Epithelial cell of prostate (primary cell): ENCODE data around the gene FA2H.
"Not testable (repeated sequence)": the region's sequence is repeated elsewhere in the genome, so short reads cannot be mapped to it uniquely, and the experiment has no call there.

Experiments used
- DNase-seq: peaks from one replicate; pipeline ENCODE4 v3.0.0-alpha.2; 2011; ENCODE audit warnings: low read depth, low spot score
- H3K27ac ChIP-seq: fragments of 450-650 bp; 2 replicates; pipeline ENCODE4 v1.5.1; 2017; ENCODE audit warnings: mild to moderate bottlenecking

The FA2H gene

DNA sequence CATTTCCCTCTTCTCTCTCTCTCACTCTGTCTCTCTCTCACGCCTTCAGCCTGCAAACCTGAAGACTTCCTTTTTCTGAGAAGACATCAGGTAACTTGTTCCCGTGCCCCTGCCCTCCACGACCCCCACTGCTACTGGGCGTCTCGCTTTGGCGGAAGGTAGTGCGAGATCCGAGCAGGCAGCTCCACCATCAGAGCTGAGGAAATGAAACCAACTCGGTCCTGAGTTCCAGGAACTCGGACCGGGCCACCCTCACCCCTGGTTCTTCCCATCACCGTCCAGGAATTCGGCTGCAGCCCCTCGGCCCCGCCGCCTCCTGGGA lies 74.5 kb downstream of the FA2H start:
- peak overlapping the region; percentile 88 for H3K27ac ChIP-seq
- DNase-seq, result no peak

DNA sequence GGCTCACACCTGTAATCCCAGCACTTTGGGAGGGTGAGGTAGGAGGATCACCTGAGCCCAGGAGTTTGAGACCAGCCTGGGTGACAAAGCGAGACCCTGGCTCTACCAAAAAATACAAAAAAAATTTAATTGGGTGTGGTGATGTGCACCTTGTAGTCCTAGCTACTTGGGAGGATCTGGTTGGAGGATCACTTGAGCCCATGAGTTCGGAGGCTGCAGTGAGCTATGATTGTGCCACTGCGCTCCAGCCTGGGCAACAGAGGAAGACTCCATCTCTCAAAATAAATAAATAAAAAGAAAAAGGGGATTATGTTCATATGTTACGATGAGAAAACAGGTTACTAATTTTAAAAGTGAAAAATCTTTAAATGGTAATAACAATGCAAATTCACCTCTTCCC lies 75.0 kb downstream of the FA2H start:
- DNase-seq, result no peak
- peak overlapping the region; percentile 88 for H3K27ac ChIP-seq

DNA sequence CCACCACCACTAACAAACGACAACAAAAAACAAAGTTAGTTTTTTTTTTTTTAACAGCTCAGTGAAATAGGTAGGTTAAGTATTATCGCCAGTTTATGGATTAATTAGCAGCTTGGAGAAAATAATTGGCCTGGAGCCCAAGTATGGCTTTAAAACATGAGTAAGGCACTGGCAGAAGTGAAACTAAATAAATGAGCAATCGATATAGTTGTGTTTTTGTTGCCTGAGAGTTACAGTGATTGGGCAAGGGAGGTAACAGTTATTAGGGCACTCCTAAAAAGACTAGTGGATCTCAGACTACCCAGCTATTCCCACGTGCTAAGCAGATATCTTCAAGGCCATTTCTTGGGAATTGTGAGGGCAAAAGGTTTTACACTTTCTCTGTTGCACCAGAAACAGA lies 76.4 kb downstream of the FA2H start:
- no peak for DNase-seq
- H3K27ac ChIP-seq, result no peak overlapping the region

DNA sequence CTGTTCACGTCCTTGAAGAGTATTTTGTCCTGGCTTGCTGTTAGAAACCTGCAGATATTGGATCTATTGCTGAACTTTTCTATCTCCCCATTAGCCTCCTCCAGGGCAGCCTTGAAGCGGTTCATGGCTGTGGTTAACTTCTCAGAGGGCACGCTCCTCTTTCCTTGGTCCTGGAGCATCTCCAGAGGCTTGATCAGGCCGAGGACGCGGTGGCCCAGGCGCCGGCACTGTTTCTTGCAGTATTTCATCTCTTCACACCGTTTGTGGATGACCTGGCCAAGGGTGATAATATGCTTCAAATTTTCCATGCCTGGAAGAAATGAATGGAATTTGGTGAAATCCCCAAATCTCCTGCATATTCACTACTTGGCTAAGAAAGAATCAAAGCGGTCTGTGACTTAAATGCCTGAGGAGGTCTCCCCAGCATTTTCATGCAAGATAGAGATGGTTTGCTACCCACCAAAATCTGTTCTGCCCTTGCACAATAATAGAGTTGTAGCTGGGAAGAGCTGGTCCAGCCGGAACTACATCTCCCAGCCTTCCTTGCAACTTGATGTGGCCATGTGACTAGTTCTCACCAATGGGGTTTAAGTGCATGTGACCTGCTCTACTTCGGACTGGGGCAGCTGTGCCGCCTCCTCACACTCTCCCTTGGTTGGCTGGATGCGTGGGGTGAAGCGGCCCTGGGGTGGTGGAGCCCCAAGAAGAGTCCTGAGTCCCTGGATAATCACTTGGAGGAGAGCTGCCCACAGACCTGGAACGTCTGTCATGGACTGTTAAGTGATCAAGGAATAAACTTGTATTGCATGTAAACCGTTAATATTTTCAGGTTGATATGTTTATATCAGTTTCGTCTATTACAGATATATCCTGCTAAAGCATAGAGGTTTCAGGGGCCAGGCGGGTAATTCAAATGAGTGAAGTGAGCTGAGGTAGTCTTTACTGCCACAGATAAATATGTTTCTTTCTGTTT lies 78.9 kb downstream of the FA2H start:
- DNase-seq, result peak; percentile 41
- no peak overlapping the region for H3K27ac ChIP-seq

DNA sequence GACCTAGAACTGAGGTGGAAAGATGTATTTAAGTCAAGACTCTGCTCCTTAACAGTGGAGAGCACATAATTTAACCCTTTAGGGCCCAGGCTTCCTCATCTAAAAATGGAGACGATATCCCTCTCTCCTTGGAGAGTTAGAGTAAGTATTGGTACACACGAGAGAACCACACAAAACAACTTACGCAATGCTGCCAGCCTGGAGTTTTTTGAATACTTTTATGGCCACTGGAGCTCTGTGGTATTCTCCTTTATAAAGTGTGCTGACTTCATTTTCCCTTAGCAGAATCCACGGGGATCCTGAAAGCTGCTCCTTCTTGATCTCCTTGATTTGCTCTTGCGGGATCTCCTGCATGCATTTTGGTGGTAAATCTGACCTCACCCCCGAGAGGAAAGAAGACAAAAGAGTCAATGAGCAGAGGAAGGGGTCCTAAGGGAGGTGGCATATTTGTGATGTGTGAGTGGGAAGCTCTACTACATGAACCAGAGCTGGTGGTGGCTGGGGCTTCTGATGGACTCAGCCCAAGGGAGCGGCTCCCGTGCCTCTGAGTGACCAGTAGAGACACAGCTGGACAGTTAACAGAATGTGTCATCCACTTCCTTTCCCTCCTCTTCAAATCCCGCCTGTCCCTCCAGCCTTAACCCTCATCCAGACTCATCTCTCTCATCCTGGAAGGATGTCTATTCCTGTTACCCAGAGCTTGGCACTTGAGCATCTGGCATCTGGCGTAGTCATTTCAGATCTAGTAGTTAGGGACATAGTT lies 83.3 kb downstream of the FA2H start:
- H3K27ac ChIP-seq, result no peak overlapping the region
- DNase-seq, result no peak

DNA sequence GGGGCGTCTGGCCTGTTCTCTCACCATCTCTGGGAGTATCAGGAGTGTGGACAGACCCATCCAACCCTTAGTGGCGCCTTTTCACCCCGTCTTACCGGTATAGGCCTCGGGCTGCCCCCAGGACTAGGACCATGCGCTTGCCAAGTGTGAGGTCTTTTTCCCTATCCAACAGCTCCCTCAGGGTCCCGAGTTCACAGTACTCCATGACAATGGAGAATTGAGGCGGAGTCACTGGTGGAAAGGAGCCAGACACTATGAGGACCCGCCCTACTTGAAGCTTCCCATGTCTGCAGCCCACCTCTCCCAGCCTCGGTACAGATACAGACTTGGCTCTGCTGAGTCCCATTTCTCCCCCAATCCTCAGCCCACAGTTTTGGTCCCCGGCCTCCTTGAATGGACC lies 92.1 kb downstream of the FA2H start:
- DNase-seq, result no peak
- no peak overlapping the region for H3K27ac ChIP-seq

DNA sequence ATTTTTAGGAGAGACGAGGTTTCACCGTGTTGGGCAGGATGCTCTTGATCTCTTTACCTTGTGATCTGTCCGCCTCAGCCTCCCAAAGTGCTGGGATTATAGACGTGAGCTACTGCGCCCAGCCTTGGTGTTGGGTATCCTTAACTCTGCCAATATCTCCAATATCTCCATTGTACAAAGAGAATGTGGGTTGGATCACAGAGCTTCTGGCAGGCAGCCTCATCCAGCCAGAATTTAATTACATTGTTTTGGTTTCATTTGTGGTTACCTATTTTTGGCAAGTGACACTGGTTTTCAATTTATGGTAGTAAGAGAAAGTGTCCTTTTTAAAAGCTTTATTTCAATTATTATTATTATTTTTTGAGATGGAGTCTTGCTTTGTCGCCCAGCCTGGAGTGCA lies 93.9 kb downstream of the FA2H start:
- no peak overlapping the region for H3K27ac ChIP-seq
- no peak for DNase-seq

DNA sequence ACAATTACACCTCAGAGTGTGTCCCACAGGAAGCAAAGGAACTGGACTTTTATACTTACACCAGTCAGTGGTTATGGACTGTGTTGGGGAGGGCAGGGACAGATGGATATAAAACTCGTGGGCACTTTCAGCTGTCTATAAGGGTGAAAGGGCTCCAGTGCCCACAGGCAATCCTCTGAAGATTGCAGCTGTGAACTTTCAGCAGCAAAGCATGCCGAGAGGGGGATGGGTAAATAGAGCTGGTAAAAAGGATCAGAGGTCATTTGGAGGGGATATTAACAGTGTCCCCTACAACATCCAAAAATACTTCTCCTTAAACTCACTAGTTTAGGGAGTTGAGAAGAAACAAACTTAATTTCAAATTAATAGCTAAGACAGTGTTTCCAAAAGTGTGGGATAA lies 94.6 kb downstream of the FA2H start:
- no peak overlapping the region for H3K27ac ChIP-seq
- DNase-seq, result no peak

DNA sequence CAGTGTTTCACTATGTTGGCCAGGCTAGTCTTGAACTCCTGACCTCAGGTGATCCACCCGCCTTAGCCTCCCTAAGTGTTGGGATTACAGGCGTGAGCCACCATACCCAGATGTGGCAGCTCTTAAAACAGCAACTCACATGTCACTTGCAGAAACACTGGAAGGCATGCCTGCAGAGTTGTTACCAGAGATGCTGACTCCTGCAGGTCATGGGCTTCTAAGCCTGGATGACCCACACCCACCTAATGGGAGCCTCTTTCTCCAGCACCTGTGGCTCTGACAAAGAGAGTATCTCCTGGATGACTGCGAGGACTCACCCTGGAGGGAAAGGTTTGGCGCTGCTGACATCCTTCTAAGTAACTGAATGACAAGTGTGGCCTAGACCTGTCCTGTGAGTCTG lies 96.8 kb downstream of the FA2H start:
- no peak overlapping the region for H3K27ac ChIP-seq
- DNase-seq, result no peak

DNA sequence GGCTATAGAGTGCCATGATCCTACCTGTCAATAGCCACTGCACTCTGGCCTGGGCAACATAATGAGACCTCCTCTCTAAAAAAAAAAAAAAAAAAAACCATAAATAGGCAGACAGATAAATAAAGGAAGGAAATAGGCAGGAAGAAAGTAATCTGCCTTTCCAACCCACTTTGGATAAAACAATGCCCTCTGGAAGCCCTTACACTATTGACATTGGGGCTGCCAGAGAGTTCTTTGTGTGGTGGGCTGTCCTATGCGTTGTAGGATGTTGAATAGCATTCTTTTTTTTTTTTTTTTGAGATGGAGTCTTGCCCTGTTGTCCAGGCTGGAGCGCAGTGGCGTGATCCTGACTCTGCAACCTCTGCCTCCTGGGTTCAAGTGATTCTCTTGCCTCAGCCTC lies 100.7 kb downstream of the FA2H start:
- H3K27ac ChIP-seq, result no peak overlapping the region
- no peak for DNase-seq

DNA sequence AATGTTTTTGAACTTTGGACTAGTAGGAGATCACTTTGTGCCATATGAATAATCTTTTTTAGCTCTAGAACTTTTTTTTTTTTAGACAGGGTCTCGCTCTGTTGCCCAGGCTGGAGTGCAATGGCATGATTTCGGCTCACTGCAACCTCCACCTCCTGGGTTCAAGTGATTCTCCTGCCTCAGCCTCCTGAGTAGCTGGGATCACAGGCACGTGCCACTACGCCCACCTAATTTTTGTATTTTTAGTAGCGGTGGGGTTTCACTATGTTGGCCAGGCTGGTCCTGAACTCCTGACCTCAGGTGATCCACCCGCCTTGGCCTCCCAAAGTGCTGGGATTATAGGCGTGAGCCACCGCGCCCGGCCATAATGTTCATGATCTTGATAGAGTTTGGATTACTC lies 105.7 kb downstream of the FA2H start:
- H3K27ac ChIP-seq, DNase-seq: not testable (repeated sequence)

DNA sequence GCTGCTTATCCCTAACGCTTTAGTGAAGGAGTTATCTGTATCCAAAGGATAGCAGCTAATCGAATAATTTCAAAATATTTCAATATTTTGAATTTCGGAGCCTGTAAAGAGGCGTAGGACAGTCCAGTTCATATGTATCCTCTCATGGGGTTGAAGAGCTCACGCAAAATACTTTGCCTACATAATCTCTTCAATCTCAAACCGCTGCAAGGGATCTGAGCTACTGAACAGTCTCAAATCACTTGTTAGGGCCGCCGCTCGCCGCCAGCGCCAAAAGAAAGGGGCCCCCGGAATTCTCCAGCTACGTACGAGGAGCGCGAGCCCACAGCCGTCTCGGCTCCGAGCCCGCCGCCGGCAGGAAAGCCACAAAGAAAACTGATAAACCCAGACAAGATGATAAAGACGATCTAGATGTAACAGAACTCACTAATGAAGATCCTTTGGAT lies 107.3 kb downstream of the FA2H start:
- no peak for DNase-seq
- H3K27ac ChIP-seq, result no peak overlapping the region

DNA sequence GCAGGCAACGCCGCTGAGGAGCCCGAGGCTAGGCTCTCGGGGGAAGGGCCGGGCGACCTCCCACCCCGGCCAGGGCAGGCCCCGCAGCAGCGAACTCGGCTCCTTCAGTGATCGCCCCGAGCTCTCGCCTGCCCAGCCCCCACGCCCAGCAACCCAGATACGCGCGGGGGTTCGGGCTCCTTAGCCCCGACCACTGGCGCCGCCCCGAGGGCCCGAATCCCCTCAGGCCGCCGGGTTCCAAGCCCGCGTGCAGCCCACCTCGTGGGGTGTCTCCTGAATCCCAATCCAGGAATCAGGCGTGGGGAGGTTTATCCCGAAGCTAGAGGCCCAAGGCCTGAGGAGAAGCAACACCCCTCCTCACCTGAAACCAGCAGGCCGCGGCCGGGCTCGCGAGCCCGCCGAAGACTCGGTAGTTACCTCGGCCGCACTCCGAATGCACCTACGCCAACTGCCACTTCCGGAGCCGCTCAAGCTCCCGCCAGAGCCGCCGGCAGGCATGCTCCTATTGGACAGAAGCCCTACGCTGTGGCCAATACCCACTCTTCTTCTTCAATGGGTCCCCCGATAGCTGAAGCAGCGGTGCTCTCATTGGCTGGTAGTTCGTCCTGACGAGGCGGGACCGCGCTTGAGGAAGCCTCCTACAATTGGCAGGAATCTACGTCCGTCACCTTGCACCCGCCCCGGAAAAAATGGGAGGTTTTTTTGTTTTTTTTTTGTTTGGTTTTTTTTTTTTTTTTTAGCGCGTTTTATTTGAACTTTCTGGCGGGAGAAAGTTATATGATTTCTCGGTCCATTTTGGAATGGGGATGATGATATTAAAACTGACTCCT lies 108.0 kb downstream of the FA2H start, which contains the start of gene RFWD3:
RFWD3 (minus strand) TSS at position 453 of the 830 bp plus-strand sequence. CDS start 5,428 bp downstream, outside the sequence.
- DNase-seq, result peak; percentile 97
- H3K27ac ChIP-seq, result peak within 1 kb of the TSS; percentile 44

DNA sequence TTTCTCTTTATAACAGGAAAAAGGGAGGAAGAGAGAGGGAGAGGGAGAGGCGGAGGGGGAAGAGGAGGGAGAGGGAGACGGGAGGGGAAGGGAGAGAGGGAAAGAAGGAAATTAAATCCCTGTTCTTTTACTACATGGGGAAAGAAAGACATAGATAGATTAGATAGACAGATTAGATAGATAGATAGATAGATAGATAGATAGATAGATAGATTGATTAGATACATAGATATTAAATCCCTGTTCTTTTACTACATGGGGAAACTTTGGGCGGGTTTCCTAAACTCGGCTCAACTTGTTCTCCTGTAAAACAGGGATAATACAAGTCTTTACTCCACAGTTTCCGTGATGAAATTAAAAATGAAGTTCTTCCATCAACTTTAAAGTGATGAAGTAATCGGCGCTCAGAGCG lies 108.6 kb downstream of the FA2H start:
- no peak for DNase-seq
- peak overlapping the region; percentile 44 for H3K27ac ChIP-seq
